ENCODE results near the gene UGT1A9.

DNA sequence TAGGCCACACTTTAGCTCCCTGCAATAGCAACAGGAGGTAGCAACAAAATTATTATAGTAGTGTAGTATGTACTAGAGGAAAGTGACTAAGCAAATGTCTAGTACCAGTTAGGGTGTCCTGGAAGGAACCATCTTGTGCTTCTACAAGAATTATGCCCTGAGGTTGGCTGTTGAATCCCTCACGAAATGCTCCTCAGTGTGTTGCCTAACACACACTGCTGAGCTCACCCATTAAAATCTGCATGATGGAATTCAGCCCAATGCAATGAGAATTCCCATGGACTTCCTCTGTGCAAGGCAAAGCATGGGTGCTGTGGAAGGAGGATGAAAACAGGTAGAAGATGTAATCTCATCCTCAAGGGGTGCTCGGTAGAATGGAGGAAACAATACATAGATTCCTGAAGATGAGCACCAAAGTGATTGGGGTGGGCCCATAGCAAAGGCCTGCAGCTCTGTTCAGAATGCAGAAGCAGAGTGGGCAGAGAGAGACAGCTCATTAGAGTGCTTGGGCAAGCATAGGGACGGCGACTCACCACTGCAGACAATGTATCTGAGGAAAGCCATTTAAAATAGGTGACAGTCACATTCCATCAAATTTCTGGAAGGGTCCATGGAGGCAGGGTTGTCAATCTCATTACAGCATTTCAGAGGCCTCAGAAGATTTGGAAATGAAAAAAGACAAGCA, 8.8 kb downstream of the UGT1A9 start:
- TF ChIP-seq, protein P1, sequence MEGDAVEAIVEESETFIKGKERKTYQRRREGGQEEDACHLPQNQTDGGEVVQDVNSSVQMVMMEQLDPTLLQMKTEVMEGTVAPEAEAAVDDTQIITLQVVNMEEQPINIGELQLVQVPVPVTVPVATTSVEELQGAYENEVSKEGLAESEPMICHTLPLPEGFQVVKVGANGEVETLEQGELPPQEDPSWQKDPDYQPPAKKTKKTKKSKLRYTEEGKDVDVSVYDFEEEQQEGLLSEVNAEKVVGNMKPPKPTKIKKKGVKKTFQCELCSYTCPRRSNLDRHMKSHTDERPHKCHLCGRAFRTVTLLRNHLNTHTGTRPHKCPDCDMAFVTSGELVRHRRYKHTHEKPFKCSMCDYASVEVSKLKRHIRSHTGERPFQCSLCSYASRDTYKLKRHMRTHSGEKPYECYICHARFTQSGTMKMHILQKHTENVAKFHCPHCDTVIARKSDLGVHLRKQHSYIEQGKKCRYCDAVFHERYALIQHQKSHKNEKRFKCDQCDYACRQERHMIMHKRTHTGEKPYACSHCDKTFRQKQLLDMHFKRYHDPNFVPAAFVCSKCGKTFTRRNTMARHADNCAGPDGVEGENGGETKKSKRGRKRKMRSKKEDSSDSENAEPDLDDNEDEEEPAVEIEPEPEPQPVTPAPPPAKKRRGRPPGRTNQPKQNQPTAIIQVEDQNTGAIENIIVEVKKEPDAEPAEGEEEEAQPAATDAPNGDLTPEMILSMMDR (IDR thresholded peaks at IDR 0.05), result no peak
- no peak for TF ChIP-seq POLR2A (IDR thresholded peaks at IDR 0.05)
